Stimulated activated naive CD8-positive, alpha-beta T cell treated with anti-CD3 and anti-CD28 coated beads, Interleukin-15, amount 100 ng/mL, for 72 hours (primary cell): ENCODE results near the gene LPCAT2.

Experiments
- ATAC-seq: fragments of 150-1000 bp; cut with Tn5 transposase; 2 replicates; pipeline ENCODE4 v1.10.0; 2021; ENCODE audit warnings: mild to moderate bottlenecking, moderate library complexity
- DNase-seq, 2 donors: peaks; one replicate each; pipeline ENCODE4 v3.0.0; 2021 to 2022
- H3K27ac Mint-ChIP-seq, 2 donors: one replicate each; pipeline ENCODE4 v1.8.0; 2022; ENCODE audit warnings: mild to moderate bottlenecking in 2 of 2, mixed read lengths in 2 of 2, moderate library complexity in 2 of 2
- H3K27me3 Mint-ChIP-seq: one replicate; pipeline ENCODE4 v1.8.0; 2022; ENCODE audit warnings: mixed read lengths
- H3K4me1 Mint-ChIP-seq: one replicate; pipeline ENCODE4 v1.8.0; 2022; ENCODE audit warnings: mild to moderate bottlenecking, mixed read lengths
- H3K4me3 Mint-ChIP-seq, 2 donors: one replicate each; pipeline ENCODE4 v1.8.0; 2022; ENCODE audit warnings: mild to moderate bottlenecking in 2 of 2, mixed read lengths in 2 of 2, moderate library complexity in 1 of 2
- H3K9me3 Mint-ChIP-seq, 2 donors: one replicate each; pipeline ENCODE4 v1.8.0; 2022; ENCODE audit warnings: mixed read lengths in 2 of 2

The LPCAT2 gene

GRCh38 chr16:55543472-55543871 is 34.6 kb downstream of the LPCAT2 start:
- no peaks in the 10 kb centered on the region for H3K4me1 Mint-ChIP-seq
- ATAC-seq (no peak), DNase-seq (no peak)
- H3K27ac Mint-ChIP-seq, result no peak overlapping the region
- H3K27me3 Mint-ChIP-seq, result no peaks in the 10 kb centered on the region
- H3K4me3 Mint-ChIP-seq, result no peak overlapping the region
- no peaks in the 10 kb centered on the region for H3K9me3 Mint-ChIP-seq

GRCh38 chr16:55552621-55553020 is 43.7 kb downstream of the LPCAT2 start:
- no peak for ATAC-seq
- Mint-ChIP-seq H3K27me3 (no peaks in the 10 kb centered on the region), H3K27ac (no peak overlapping the region), H3K4me1 (no peaks in the 10 kb centered on the region), H3K4me3 (no peak overlapping the region), H3K9me3 (no peaks in the 10 kb centered on the region)
- no peak for DNase-seq

GRCh38 chr16:55555436-55555835 is 46.6 kb downstream of the LPCAT2 start:
- Mint-ChIP-seq H3K9me3 (no peaks in the 10 kb centered on the region), H3K4me3 (no peak overlapping the region), H3K27ac (no peak overlapping the region), H3K27me3 (no peaks in the 10 kb centered on the region), H3K4me1 (no peaks in the 10 kb centered on the region)
- DNase-seq (no peak), ATAC-seq (no peak)

GRCh38 chr16:55557186-55557585 is 48.3 kb downstream of the LPCAT2 start:
- H3K4me1 Mint-ChIP-seq, result no peaks in the 10 kb centered on the region
- ATAC-seq (no peak), DNase-seq (no peak)
- H3K27ac Mint-ChIP-seq, result no peak overlapping the region
- H3K4me3 Mint-ChIP-seq, result no peak overlapping the region
- H3K9me3 Mint-ChIP-seq, result no peaks in the 10 kb centered on the region
- H3K27me3 Mint-ChIP-seq, result no peaks in the 10 kb centered on the region

GRCh38 chr16:55559233-55559632 is 50.4 kb downstream of the LPCAT2 start:
- H3K27ac Mint-ChIP-seq, result no peak overlapping the region
- no peak for DNase-seq
- no peak overlapping the region for H3K4me3 Mint-ChIP-seq
- no peaks in the 10 kb centered on the region for H3K9me3 Mint-ChIP-seq
- no peak for ATAC-seq
- no peaks in the 10 kb centered on the region for H3K27me3 Mint-ChIP-seq
- H3K4me1 Mint-ChIP-seq, result no peaks in the 10 kb centered on the region

- Mint-ChIP-seq H3K27me3 (no peaks in the 10 kb centered on the region), H3K9me3 (no peaks in the 10 kb centered on the region), H3K27ac (no peak overlapping the region), H3K4me1 (no peaks in the 10 kb centered on the region), H3K4me3 (no peak overlapping the region)
- no peak for DNase-seq
- ATAC-seq, result no peak
These were observed 51.2 kb downstream of the LPCAT2 start for GRCh38 chr16:55559933-55560516.

GRCh38 chr16:55561319-55561848 is 52.5 kb downstream of the LPCAT2 start:
- ATAC-seq (no peak), DNase-seq (no peak)
- Mint-ChIP-seq H3K27ac (no peak overlapping the region), H3K27me3 (no peaks in the 10 kb centered on the region), H3K4me3 (no peak overlapping the region), H3K9me3 (no peaks in the 10 kb centered on the region), H3K4me1 (no peaks in the 10 kb centered on the region)

- H3K4me3 Mint-ChIP-seq, result no peak overlapping the region
- ATAC-seq, result no peak
- H3K9me3 Mint-ChIP-seq, result no peaks in the 10 kb centered on the region
These were observed 54.1 kb downstream of the LPCAT2 start for GRCh38 chr16:55562936-55563335.

GRCh38 chr16:55563797-55564196 is 54.9 kb downstream of the LPCAT2 start:
- no peaks in the 10 kb centered on the region for H3K4me1 Mint-ChIP-seq
- ATAC-seq, result no peak
- H3K27me3 Mint-ChIP-seq, result no peaks in the 10 kb centered on the region
- H3K4me3 Mint-ChIP-seq, result no peak overlapping the region
- H3K27ac Mint-ChIP-seq, result no peak overlapping the region
- no peak for DNase-seq
- no peaks in the 10 kb centered on the region for H3K9me3 Mint-ChIP-seq

More at GRCh38 chr16:55562936-55563335, 54.1 kb downstream of the LPCAT2 start:
- Mint-ChIP-seq H3K27ac (no peak overlapping the region), H3K27me3 (no peaks in the 10 kb centered on the region), H3K4me1 (no peaks in the 10 kb centered on the region)
- DNase-seq, result no peak

GRCh38 chr16:55565086-55565485 is 56.2 kb downstream of the LPCAT2 start:
- H3K4me1 Mint-ChIP-seq, result no peaks in the 10 kb centered on the region
- no peak for ATAC-seq
- H3K4me3 Mint-ChIP-seq, result no peak overlapping the region
- no peaks in the 10 kb centered on the region for H3K27me3 Mint-ChIP-seq
- no peaks in the 10 kb centered on the region for H3K9me3 Mint-ChIP-seq
- no peak overlapping the region for H3K27ac Mint-ChIP-seq
- no peak for DNase-seq

- ATAC-seq (no peak), DNase-seq (no peak)
- no peaks in the 10 kb centered on the region for H3K27me3 Mint-ChIP-seq
- H3K4me1 Mint-ChIP-seq, result no peaks in the 10 kb centered on the region
- no peak within 1 kb of the TSS for H3K27ac Mint-ChIP-seq
- no peaks in the 10 kb centered on the region for H3K9me3 Mint-ChIP-seq
- no peak within 1 kb of the TSS for H3K4me3 Mint-ChIP-seq
These were observed 57.7 kb downstream of the LPCAT2 start, which contains the start of gene CAPNS2 for GRCh38 chr16:55566432-55567175. Gene CAPNS2, plus strand, starts transcription at chr16:55566684. Its CDS starts 73 bp downstream, at chr16:55566757.

GRCh38 chr16:55567382-55567781 is 58.5 kb downstream of the LPCAT2 start:
- H3K27ac Mint-ChIP-seq, result no peak overlapping the region
- no peak for DNase-seq
- H3K4me1 Mint-ChIP-seq, result no peaks in the 10 kb centered on the region
- H3K27me3 Mint-ChIP-seq, result no peaks in the 10 kb centered on the region
- ATAC-seq, result no peak
- no peaks in the 10 kb centered on the region for H3K9me3 Mint-ChIP-seq
- H3K4me3 Mint-ChIP-seq, result no peak overlapping the region

GRCh38 chr16:55568207-55568606 is 59.3 kb downstream of the LPCAT2 start:
- DNase-seq (no peak), ATAC-seq (no peak)
- no peaks in the 10 kb centered on the region for H3K27me3 Mint-ChIP-seq
- no peaks in the 10 kb centered on the region for H3K9me3 Mint-ChIP-seq
- no peaks in the 10 kb centered on the region for H3K4me1 Mint-ChIP-seq
- no peak overlapping the region for H3K27ac Mint-ChIP-seq
- H3K4me3 Mint-ChIP-seq, result no peak overlapping the region

- DNase-seq (no peak), ATAC-seq (no peak)
- H3K4me1 Mint-ChIP-seq, result no peaks in the 10 kb centered on the region
- no peaks in the 10 kb centered on the region for H3K27me3 Mint-ChIP-seq
- no peaks in the 10 kb centered on the region for H3K9me3 Mint-ChIP-seq
- no peak overlapping the region for H3K4me3 Mint-ChIP-seq
- no peak overlapping the region for H3K27ac Mint-ChIP-seq
These were observed 60.2 kb downstream of the LPCAT2 start for GRCh38 chr16:55569025-55569424.

GRCh38 chr16:55570159-55570558 is 61.3 kb downstream of the LPCAT2 start:
- Mint-ChIP-seq H3K27ac (no peak overlapping the region), H3K4me1 (no peaks in the 10 kb centered on the region), H3K27me3 (no peaks in the 10 kb centered on the region), H3K4me3 (no peak overlapping the region), H3K9me3 (no peaks in the 10 kb centered on the region)
- no peak for DNase-seq
- ATAC-seq, result no peak

- H3K27ac Mint-ChIP-seq, result no peak overlapping the region
- DNase-seq, result no peak
- no peaks in the 10 kb centered on the region for H3K4me1 Mint-ChIP-seq
- no peak overlapping the region for H3K4me3 Mint-ChIP-seq
- H3K9me3 Mint-ChIP-seq, result no peaks in the 10 kb centered on the region
- ATAC-seq, result no peak
- no peaks in the 10 kb centered on the region for H3K27me3 Mint-ChIP-seq
These were observed 62.5 kb downstream of the LPCAT2 start for GRCh38 chr16:55571191-55571897.
